GM23248 (cell line): Measurements from ENCODE around the gene USP10. TPM values are rescaled to one million over a fixed set of nuclear protein-coding genes. Genes with fewer than 3 reads are reported as not detected.

Experiments
- DNase-seq: peaks from one replicate; pipeline ENCODE4 v3.0.0-alpha.2; 2015
- H2AFZ ChIP-seq: fragments of 200-600 bp; sonication (generic); 2 replicates; pipeline ENCODE4 v1.6.1; 2016; ENCODE audit warnings: antibody characterized with exemption
- H3F3A ChIP-seq: fragments of 200-600 bp; sonication (generic); 2 replicates; pipeline ENCODE4 v1.6.1; 2016; ENCODE audit warnings: mild to moderate bottlenecking, antibody characterized with exemption, mixed run types; ENCODE audit not compliant: insufficient read depth
- H3K27ac ChIP-seq: fragments of 200-600 bp; sonication (generic); 2 replicates; pipeline ENCODE4 v1.5.1; 2016; ENCODE audit warnings: mild to moderate bottlenecking
- H3K27me3 ChIP-seq: fragments of 200-600 bp; sonication (generic); replicated peaks from 2 replicates; pipeline ENCODE4 v1.6.1; 2016; ENCODE audit warnings: mild to moderate bottlenecking; ENCODE audit not compliant: insufficient read depth
- H3K36me3 ChIP-seq: fragments of 200-600 bp; sonication (generic); 2 replicates; pipeline ENCODE4 v1.6.1; 2016; ENCODE audit warnings: low read depth, mild to moderate bottlenecking
- H3K4me1 ChIP-seq: fragments of 200-600 bp; sonication (generic); 2 replicates; pipeline ENCODE4 v1.6.1; 2016; ENCODE audit warnings: mild to moderate bottlenecking; ENCODE audit not compliant: insufficient read depth
- H3K4me2 ChIP-seq: fragments of 200-600 bp; sonication (generic); one replicate; pipeline ENCODE4 v1.6.1; 2016; ENCODE audit warnings: mild to moderate bottlenecking; ENCODE audit not compliant: unreplicated experiment
- H3K4me3 ChIP-seq: fragments of 200-600 bp; sonication (generic); 2 replicates; pipeline ENCODE4 v1.5.1; 2016; ENCODE audit warnings: mild to moderate bottlenecking
- H3K79me2 ChIP-seq: fragments of 200-600 bp; sonication (generic); 2 replicates; pipeline ENCODE4 v1.6.1; 2016; ENCODE audit warnings: mild to moderate bottlenecking; ENCODE audit not compliant: insufficient read depth
- H3K9ac ChIP-seq: fragments of 200-600 bp; sonication (generic); 2 replicates; pipeline ENCODE4 v1.6.1; 2016; ENCODE audit warnings: mild to moderate bottlenecking
- H3K9me2 ChIP-seq: fragments of 200-600 bp; sonication (generic); 2 replicates; pipeline ENCODE4 v1.6.1; 2016; ENCODE audit warnings: mixed run types, mild to moderate bottlenecking, moderate library complexity; ENCODE audit not compliant: insufficient read depth
- H3K9me3 ChIP-seq: fragments of 200-600 bp; sonication (generic); one replicate; pipeline ENCODE4 v1.6.1; 2017; ENCODE audit warnings: low read depth
- H4K20me1 ChIP-seq: fragments of 200-600 bp; sonication (generic); 2 replicates; pipeline ENCODE4 v1.6.0; 2016; ENCODE audit not compliant: insufficient read depth
- EZH2 ChIP-seq: fragments of 200-600 bp; sonication (generic); IDR thresholded peaks from 2 replicates; pipeline ENCODE4 v1.6.1; 2018; ENCODE audit warnings: antibody characterized with exemption, mild to moderate bottlenecking; ENCODE audit not compliant: insufficient read depth, poor library complexity, severe bottlenecking
- EZH2phosphoT487 ChIP-seq: fragments of 200-600 bp; sonication (generic); IDR thresholded peaks from 2 replicates; pipeline ENCODE4 v1.6.1; 2018; ENCODE audit warnings: antibody characterized with exemption, moderate library complexity, mild to moderate bottlenecking, low read depth; ENCODE audit not compliant: insufficient read depth
- WGBS, 2 experiments: methylation state at CpG; one replicate each; pipeline ENCODE4 v1.1.6; 2015 to 2017; ENCODE audit warnings: low lambda C conversion rate in 2 of 2, low coverage in 1 of 2; ENCODE audit errors: missing lambda C conversion rate in 2 of 2; 5-methylcytosine and 5-hydroxymethylcytosine counted together
- in situ Hi-C: fragments of 300-500 bp; cut with MboI; formaldehyde crosslinking; loops from 2 replicates; pipeline ENCODE4 v1.15.0; 2020
- polyA plus RNA-seq: library from polyadenylated mRNA; unstranded; fragments of >200 nt; fragmentation: Nextera tagmentation; extraction: Ambion mirVana; gene quantifications from 2 replicates; pipeline ENCODE4 v1.2.1, GENCODE V29; 2016
- total RNA-seq: library from RNA; depleted of rRNA; stranded (reverse); fragments of >200 nt; shearing (Covaris generic); gene quantifications from 2 replicates; pipeline ENCODE4 v1.2.3, GENCODE V29; 2014

Gene USP10
- total and polyA plus RNA-seq, 2 experiments from 2014 or later = 48.3 to 74.0 TPM

DNA sequence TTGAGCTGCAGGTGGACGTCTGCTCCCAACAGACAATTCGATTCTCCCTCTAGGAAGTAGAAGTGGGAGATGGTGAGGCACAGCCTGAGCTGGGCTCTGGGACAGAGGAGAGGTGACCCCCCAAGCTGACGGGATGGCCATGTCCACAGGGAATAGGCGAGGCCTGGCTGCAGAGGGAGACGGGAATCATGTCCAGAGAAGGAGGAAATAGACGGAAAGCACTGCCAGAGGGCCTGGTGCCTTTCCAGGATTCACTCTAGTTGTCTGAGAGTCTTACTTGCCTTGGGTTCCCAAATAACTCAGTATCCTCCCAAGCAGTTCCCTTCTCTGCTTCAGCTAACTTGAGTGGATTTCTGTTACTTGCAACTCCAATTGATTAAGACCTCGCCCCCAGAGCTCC is 115.7 kb downstream of the USP10 start:
- peaks cover 1% of the 10 kb centered on the region; the same call in 1 of the 2 replicates for H3K79me2 ChIP-seq
- H3K27ac ChIP-seq = no peak overlapping the region
- no peaks in the 10 kb centered on the region for H3K9me3 ChIP-seq
- H3K36me3 ChIP-seq = no peaks in the 10 kb centered on the region
- H3F3A ChIP-seq = peaks cover 3% of the 10 kb centered on the region
- in situ Hi-C loops = no loop called here
- TF ChIP-seq EZH2phosphoT487 (no peak), EZH2 (no peak)
- H3K9ac ChIP-seq = no peak overlapping the region
- H4K20me1 ChIP-seq = no peaks in the 10 kb centered on the region
- no peak overlapping the region for H2AFZ ChIP-seq
- H3K27me3 ChIP-seq = 0 out of 2 replicates have a peak, but pooled peaks cover 5% of the 10 kb centered on the region
- no peak overlapping the region for H3K4me2 ChIP-seq
- peaks cover 12% of the 10 kb centered on the region; the same call in 1 of the 2 replicates for H3K4me1 ChIP-seq
- 56 to 59% methylated on average over 7 of the region's 7 CpGs for WGBS, 2 experiments
- no peak for DNase-seq
- H3K4me3 ChIP-seq = no peak overlapping the region
- H3K9me2 ChIP-seq = no peaks in the 10 kb centered on the region

DNA sequence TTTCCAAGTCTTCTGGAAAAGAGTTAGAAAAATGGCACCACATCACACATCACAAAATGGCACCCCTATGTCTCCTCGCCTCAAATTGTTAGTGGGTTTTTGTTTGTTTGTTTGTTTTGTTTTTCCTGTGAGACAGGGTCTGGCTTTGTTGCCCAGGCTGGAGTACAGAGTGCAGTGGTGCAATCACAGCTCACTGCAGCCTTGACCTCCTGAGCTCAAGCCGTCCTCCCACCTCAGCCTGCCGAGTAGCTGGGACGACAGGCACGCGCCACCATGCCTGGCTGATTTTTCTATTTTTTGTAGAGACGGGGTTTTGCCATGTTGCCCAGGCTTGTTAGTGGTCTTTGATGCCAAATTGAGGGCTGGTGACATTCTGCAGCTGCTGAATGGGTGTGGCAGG is 116.2 kb downstream of the USP10 start:
- H4K20me1 ChIP-seq = no peaks in the 10 kb centered on the region
- no peak overlapping the region for H3K4me3 ChIP-seq
- no peak for DNase-seq
- no peaks in the 10 kb centered on the region for H3K36me3 ChIP-seq
- H3K9me2 ChIP-seq = no peaks in the 10 kb centered on the region
- 71 to 81% methylated on average over 7 of the region's 7 CpGs for WGBS, 2 experiments
- no peak overlapping the region for H3K9ac ChIP-seq
- no peak overlapping the region for H3K27ac ChIP-seq
- H3F3A ChIP-seq = peaks cover 4% of the 10 kb centered on the region
- no peaks in the 10 kb centered on the region for H3K9me3 ChIP-seq
- TF ChIP-seq EZH2phosphoT487 (no peak), EZH2 (no peak)
- H3K4me1 ChIP-seq = peaks cover 11% of the 10 kb centered on the region
- H3K79me2 ChIP-seq = peaks cover 7% of the 10 kb centered on the region
- H2AFZ ChIP-seq = no peak overlapping the region
- in situ Hi-C loops = no loop called here
- no peak overlapping the region for H3K4me2 ChIP-seq
- H3K27me3 ChIP-seq = 0 out of 2 replicates have a peak, but pooled peaks cover 5% of the 10 kb centered on the region

DNA sequence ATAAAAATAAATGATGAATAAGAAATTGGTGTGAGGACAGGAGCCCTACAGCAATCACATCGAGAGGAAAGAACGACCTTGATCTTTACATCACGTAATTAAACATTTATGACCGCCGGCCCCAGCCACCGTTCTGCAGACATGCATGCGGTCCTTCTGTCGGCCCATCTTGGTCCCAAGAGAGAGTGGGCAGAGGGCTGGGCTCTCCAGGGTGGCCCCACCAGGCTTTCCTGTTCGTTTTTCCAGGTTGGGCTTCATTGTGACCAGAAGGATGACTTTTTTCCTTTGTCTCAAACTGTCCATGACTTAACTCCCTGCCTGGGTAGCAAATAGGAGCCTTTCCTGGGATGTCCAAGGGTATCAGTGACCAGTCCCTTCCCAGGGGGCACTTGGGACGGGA is 116.7 kb downstream of the USP10 start:
- Histone ChIP-seq H3K79me2 (peaks cover 11% of the 10 kb centered on the region), H3K4me3 (no peak overlapping the region), H3K4me2 (no peak overlapping the region), H3K27ac (no peak overlapping the region), H3K4me1 (peaks cover 13% of the 10 kb centered on the region), H3K9me3 (no peaks in the 10 kb centered on the region), H3K36me3 (no peaks in the 10 kb centered on the region), H4K20me1 (no peaks in the 10 kb centered on the region), H3K27me3 (0 out of 2 replicates have a peak, but pooled peaks cover 5% of the 10 kb centered on the region), H2AFZ (no peak overlapping the region), H3F3A (peaks cover 8% of the 10 kb centered on the region), H3K9ac (no peak overlapping the region), H3K9me2 (no peaks in the 10 kb centered on the region)
- in situ Hi-C loops = no loop called here
- TF ChIP-seq EZH2phosphoT487 (no peak), EZH2 (no peak)
- 77 to 80% methylated on average over 10 of the region's 10 CpGs for WGBS, 2 experiments
- no peak for DNase-seq

GRCh38 chr16:84817206-84817605 is 117.4 kb downstream of the USP10 start:
- Histone ChIP-seq H3K4me2 (no peak overlapping the region), H3K79me2 (peaks cover 18% of the 10 kb centered on the region), H3K36me3 (no peaks in the 10 kb centered on the region), H3K9me2 (no peaks in the 10 kb centered on the region), H3K9ac (no peak overlapping the region), H3K27ac (no peak overlapping the region), H2AFZ (no peak overlapping the region), H3K27me3 (0 out of 2 replicates have a peak, but pooled peaks cover 5% of the 10 kb centered on the region), H3K4me3 (no peak overlapping the region), H3K9me3 (no peaks in the 10 kb centered on the region), H3K4me1 (peaks cover 20% of the 10 kb centered on the region), H4K20me1 (no peaks in the 10 kb centered on the region), H3F3A (peaks cover 15% of the 10 kb centered on the region)
- 90 to 93% methylated on average over 10 of the region's 10 CpGs for WGBS, 2 experiments
- no peak for TF ChIP-seq EZH2
- TF ChIP-seq EZH2phosphoT487 = no peak
- in situ Hi-C loops = no loop called here
- no peak for DNase-seq

DNA sequence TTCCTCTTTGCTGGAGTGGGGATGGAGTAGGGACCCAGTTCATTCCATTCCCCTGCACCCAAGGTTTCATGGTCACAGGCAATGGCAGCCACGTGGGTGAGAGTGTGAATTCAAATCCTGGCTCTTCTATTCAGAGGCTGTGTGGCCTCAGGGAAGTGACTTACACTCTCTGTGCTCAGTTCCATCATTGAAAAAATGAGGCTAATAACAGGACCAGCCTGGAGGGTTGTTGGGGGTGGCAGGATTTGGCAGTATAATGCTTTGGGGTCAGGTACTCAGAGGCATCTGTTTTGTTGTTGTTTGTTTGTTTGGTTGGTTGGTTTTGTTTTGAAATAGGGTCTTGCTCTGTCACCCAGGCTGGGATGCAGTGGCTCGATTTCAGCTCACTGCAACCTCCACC is 117.8 kb downstream of the USP10 start:
- TF ChIP-seq EZH2phosphoT487 = no peak
- TF ChIP-seq EZH2 = no peak
- Histone ChIP-seq H4K20me1 (no peaks in the 10 kb centered on the region), H3K27me3 (0 out of 2 replicates have a peak, but pooled peaks cover 5% of the 10 kb centered on the region), H3K4me1 (peaks cover 24% of the 10 kb centered on the region), H2AFZ (no peak overlapping the region), H3K4me2 (no peak overlapping the region), H3K9me2 (no peaks in the 10 kb centered on the region), H3K36me3 (no peaks in the 10 kb centered on the region), H3F3A (peaks cover 18% of the 10 kb centered on the region), H3K79me2 (peaks cover 20% of the 10 kb centered on the region), H3K9ac (no peak overlapping the region), H3K4me3 (no peak overlapping the region), H3K9me3 (no peaks in the 10 kb centered on the region), H3K27ac (no peak overlapping the region)
- no peak for DNase-seq
- WGBS, 2 experiments = 72 to 74% methylated on average over 2 of the region's 2 CpGs
- in situ Hi-C loops = no loop called here
